ENCODE results near the gene KLC4.

GRCh38 chr6:43097502-43097901 is 38.1 kb downstream of the KLC4 start:
- TF ChIP-seq CTCF (conservative IDR thresholded peaks at IDR 0.05; ENCODE audit: low read length) (no peak), EZH2phosphoT487 (IDR thresholded peaks at IDR 0.05; ENCODE audit: borderline replicate concordance, low read depth, low read length) (no peak)

Data from OCI-LY7 (cell line).